ENCODE measurements around the gene UBE2U. TPM values are rescaled to one million over a fixed set of nuclear protein-coding genes. Genes with fewer than 3 reads are reported as not detected.
"Not testable (repeated sequence)": the region's sequence is repeated elsewhere in the genome, so short reads cannot be mapped to it uniquely, and the experiment has no call there.

UBE2U gene
- polyA plus RNA-seq, 1 experiment: not detected

DNA sequence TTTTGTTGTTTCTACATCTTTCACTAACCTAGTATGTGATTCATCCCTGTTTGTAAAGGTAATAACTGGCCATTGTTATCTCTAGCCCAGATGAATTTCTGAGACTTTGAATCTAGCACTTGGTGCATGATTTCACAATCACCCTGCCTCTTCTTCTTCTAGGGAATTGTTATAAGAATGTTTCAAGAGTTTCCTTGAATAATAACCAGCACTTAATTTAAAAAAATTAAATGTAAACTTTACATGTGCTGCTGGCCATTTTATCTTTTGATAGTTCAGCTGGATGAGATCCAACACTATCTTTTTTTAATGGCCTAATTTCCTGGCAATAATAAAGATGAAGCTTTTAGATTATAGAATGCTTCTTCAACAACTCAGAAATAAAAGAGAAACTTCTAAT, 31.8 kb downstream of the UBE2U start:
- no peak overlapping the region for H3K27ac ChIP-seq (ENCODE audit: low read depth, low read length)
- no peak for DNase-seq (ENCODE audit: low read depth, low spot score)
- CTCF ChIA-PET: interaction anchor here (0.8 to 2.9 kb wide), 4 partner anchors 10 to 560 kb away, joined by 3 to 9 read pairs (median 4); no protein-coding TSS in a partner anchor

DNA sequence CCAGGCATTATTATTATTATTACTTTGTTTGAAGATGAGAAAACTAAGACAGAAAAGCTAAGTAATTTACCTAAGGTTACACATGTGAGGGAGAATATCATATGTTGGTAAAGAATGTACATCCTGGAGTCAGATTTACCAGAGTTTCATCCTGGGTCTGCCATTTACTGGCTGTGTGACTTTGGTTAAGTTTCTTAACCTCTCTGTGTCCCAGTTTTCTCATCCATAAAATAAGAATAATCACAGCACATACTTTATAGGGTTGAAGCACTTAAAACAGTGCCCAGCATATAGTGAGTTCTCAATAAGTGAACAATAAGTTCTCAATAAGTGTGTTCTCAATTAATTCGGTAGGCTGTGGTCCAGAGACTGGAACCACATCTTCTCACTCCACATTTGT, 32.5 kb downstream of the UBE2U start:
- Histone ChIP-seq H3K9me3 (ENCODE audit: control insufficient read depth, insufficient read depth, low read length) (no peaks in the 10 kb centered on the region), H3K4me3 (ENCODE audit: low read depth, low read length) (no peak overlapping the region), H3K27ac (ENCODE audit: low read depth, low read length) (no peak overlapping the region), H3K27me3 (ENCODE audit: control insufficient read depth, insufficient read depth, low read length) (no peaks in the 10 kb centered on the region)
- ChIA-PET CTCF (interaction anchor here (1.5 to 2.9 kb wide), 3 partner anchors 9 to 561 kb away, joined by 4 to 9 read pairs (median 4); no protein-coding TSS in a partner anchor), POLR2A (interaction anchor here (0.6 kb wide), 1 partner anchor 462 kb away, joined by 8 read pairs; no protein-coding TSS in a partner anchor)
- TF ChIP-seq, protein P1, sequence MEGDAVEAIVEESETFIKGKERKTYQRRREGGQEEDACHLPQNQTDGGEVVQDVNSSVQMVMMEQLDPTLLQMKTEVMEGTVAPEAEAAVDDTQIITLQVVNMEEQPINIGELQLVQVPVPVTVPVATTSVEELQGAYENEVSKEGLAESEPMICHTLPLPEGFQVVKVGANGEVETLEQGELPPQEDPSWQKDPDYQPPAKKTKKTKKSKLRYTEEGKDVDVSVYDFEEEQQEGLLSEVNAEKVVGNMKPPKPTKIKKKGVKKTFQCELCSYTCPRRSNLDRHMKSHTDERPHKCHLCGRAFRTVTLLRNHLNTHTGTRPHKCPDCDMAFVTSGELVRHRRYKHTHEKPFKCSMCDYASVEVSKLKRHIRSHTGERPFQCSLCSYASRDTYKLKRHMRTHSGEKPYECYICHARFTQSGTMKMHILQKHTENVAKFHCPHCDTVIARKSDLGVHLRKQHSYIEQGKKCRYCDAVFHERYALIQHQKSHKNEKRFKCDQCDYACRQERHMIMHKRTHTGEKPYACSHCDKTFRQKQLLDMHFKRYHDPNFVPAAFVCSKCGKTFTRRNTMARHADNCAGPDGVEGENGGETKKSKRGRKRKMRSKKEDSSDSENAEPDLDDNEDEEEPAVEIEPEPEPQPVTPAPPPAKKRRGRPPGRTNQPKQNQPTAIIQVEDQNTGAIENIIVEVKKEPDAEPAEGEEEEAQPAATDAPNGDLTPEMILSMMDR (IDR thresholded peaks at IDR 0.05; ENCODE audit: low read depth, low read length): no peak
- no peak for DNase-seq (ENCODE audit: low read depth, low spot score)

More for the DNA sequence above, 31.8 kb downstream of the UBE2U start:
- H3K9me3 ChIP-seq (ENCODE audit: control insufficient read depth, insufficient read depth, low read length): no peaks in the 10 kb centered on the region
- H3K27me3 ChIP-seq (ENCODE audit: control insufficient read depth, insufficient read depth, low read length): no peaks in the 10 kb centered on the region
- TF ChIP-seq, protein P1 (IDR thresholded peaks at IDR 0.05; ENCODE audit: low read depth, low read length): no peak
- no peak overlapping the region for H3K4me3 ChIP-seq (ENCODE audit: low read depth, low read length)
- POLR2A ChIA-PET: interaction anchor here (0.6 kb wide), 1 partner anchor 462 kb away, joined by 8 read pairs; no protein-coding TSS in a partner anchor

DNA sequence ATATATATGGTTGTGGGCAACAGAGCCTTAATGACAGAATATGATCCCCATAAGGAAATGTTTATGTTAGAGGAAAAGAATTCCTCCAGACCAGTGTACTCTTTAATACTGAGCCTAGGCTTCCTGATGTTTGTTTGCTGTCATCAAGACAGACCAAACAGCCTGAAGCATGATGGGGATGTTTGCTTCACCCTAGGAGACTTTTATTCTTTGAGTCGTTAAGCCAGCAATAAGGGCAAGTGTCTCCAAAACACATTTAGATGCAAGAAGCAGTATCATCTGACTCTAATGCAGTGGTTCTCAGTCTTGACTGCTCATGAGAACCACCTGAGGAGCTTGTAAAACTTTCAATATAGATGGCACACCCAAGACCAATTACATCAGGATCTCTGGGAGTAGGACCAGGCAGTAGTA, 33.1 kb downstream of the UBE2U start:
- Histone ChIP-seq H3K9me3 (ENCODE audit: control insufficient read depth, insufficient read depth, low read length) (no peaks in the 10 kb centered on the region), H3K27ac (ENCODE audit: low read depth, low read length) (no peak overlapping the region), H3K4me3 (ENCODE audit: low read depth, low read length) (no peak overlapping the region), H3K27me3 (ENCODE audit: control insufficient read depth, insufficient read depth, low read length) (no peaks in the 10 kb centered on the region)
- ChIA-PET POLR2A (no interaction called here), CTCF (interaction anchor here (1.5 to 1.6 kb wide), 2 partner anchors 9 to 562 kb away, joined by 4 read pairs; no protein-coding TSS in a partner anchor)
- DNase-seq (ENCODE audit: low read depth, low spot score): no peak
- TF ChIP-seq, protein P1 (IDR thresholded peaks at IDR 0.05; ENCODE audit: low read depth, low read length): no peak

DNA sequence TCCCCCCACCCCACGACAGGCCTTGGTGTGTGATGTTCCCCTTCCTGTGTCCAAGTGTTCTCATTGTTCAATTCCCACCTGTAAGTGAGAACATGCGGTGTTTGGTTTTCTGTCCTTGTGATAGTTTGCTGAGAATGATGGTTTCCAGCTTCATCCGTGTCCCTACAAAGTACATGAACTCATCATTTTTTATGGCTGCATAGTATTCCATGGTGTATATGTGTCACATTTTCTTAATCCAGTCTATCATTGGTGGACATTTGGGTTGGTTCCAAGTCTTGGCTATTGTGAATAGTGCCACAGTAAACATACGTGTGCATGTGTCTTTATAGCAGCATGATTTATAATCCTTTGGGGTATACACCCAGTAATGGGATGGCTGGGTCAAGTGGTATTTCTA, 36.1 kb downstream of the UBE2U start:
- CTCF ChIA-PET: interaction anchor here (0.6 to 1.0 kb wide), 2 partner anchors 103 to 689 kb away, joined by 3 read pairs; no protein-coding TSS in a partner anchor
- H3K27me3 ChIP-seq (ENCODE audit: control insufficient read depth, insufficient read depth, low read length); H3K4me3 ChIP-seq (ENCODE audit: low read depth, low read length); POLR2A ChIA-PET; DNase-seq (ENCODE audit: low read depth, low spot score); H3K27ac ChIP-seq (ENCODE audit: low read depth, low read length); H3K9me3 ChIP-seq (ENCODE audit: control insufficient read depth, insufficient read depth, low read length): not testable (repeated sequence)

DNA sequence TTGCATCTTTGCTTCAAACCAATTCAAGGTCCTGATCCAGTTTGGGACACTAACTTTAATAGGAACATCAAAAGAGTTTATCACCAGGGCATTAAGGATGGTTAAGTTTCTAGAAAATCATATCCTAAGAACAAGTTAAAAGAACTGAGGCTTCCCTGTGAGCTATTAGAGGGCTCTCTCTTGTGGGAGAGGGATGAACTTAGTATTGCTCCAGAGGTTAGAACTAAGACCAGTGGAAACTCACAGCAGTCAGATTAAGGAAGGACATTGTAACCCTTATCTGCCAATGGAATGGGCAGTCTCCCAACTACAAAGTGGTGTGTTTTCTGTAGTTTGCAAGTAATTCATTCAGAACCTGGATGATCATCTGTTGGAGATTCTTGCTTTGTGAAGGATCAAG, 36.8 kb downstream of the UBE2U start:
- ChIA-PET CTCF (interaction anchor here (0.6 kb wide), 1 partner anchor 690 kb away, joined by 3 read pairs; no protein-coding TSS in a partner anchor), POLR2A (no interaction called here)
- TF ChIP-seq, protein P1 (IDR thresholded peaks at IDR 0.05; ENCODE audit: low read depth, low read length): peak; percentile 19; the same call in 1 of the 2 replicates
- no peaks in the 10 kb centered on the region for H3K9me3 ChIP-seq (ENCODE audit: control insufficient read depth, insufficient read depth, low read length)
- no peaks in the 10 kb centered on the region for H3K27me3 ChIP-seq (ENCODE audit: control insufficient read depth, insufficient read depth, low read length)
- no peak overlapping the region for H3K4me3 ChIP-seq (ENCODE audit: low read depth, low read length)
- DNase-seq (ENCODE audit: low read depth, low spot score): no peak
- H3K27ac ChIP-seq (ENCODE audit: low read depth, low read length): no peak overlapping the region

All from AG04450 (cell line).